CD14-positive monocyte (primary cell): ENCODE results near the gene GGT7. TPM values are rescaled to one million over a fixed set of nuclear protein-coding genes. Genes with fewer than 3 reads are reported as not detected.

Source experiments
- DNase-seq, 3 donors: peaks; one replicate each; pipeline ENCODE4 v3.0.0-alpha.2; 2011 to 2022
- H2AFZ ChIP-seq: 2 replicates; pipeline ENCODE4 v1.6.0; 2012; ENCODE audit warnings: mild to moderate bottlenecking, low read depth, low read length, inconsistent platforms; ENCODE audit not compliant: insufficient read depth, poor library complexity, severe bottlenecking
- H3K27ac ChIP-seq, 2 donors: 1 replicate in 1 of 2; 2 replicates in 1 of 2; pipeline ENCODE4 v1.5.1; 2012 to 2013; ENCODE audit warnings: low read length in 2 of 2, control low read depth in 1 of 2, inconsistent platforms in 1 of 2, low read depth in 1 of 2, mild to moderate bottlenecking in 1 of 2
- H3K27me3 ChIP-seq, 2 donors: one replicate each; pipeline versions ENCODE4 v1.6.0 to v1.6.1; 2011 to 2013; ENCODE audit warnings: low read length in 2 of 2; ENCODE audit not compliant: control insufficient read depth in 2 of 2, insufficient read depth in 2 of 2
- H3K36me3 ChIP-seq, 2 donors: replicated peaks in 1 of 2; 1 replicate in 1 of 2; 2 replicates in 1 of 2; pipeline versions ENCODE4 v1.5.1 to v1.6.1; 2012 to 2013; ENCODE audit warnings: low read length in 2 of 2, control low read depth in 1 of 2, inconsistent platforms in 1 of 2, mild to moderate bottlenecking in 1 of 2; ENCODE audit not compliant: insufficient read depth in 2 of 2, control insufficient read depth in 1 of 2
- H3K4me1 ChIP-seq, 2 donors: 1 replicate in 1 of 2; 2 replicates in 1 of 2; pipeline versions ENCODE4 v1.5.1 to v1.6.1; 2012 to 2013; ENCODE audit warnings: low read length in 2 of 2, control low read depth in 1 of 2, inconsistent platforms in 1 of 2, mild to moderate bottlenecking in 1 of 2, moderate library complexity in 1 of 2; ENCODE audit not compliant: insufficient read depth in 2 of 2, control insufficient read depth in 1 of 2
- H3K4me2 ChIP-seq: replicated peaks from 2 replicates; pipeline ENCODE3; 2012; ENCODE audit warnings: low read length, moderate library complexity, mild to moderate bottlenecking; ENCODE audit not compliant: poor library complexity, severe bottlenecking; ENCODE audit errors: extremely low read depth
- H3K4me3 ChIP-seq, 3 experiments: fragments of 200-600 bp in 1 of 3; sonication (generic) in 1 of 3; replicated peaks in 1 of 3; 1 replicate in 2 of 3; 2 replicates in 1 of 3; pipeline ENCODE4 v1.5.1; 2011 to 2013; ENCODE audit warnings: low read length in 3 of 3, mild to moderate bottlenecking in 3 of 3, control low read depth in 2 of 3, low read depth in 2 of 3, inconsistent platforms in 1 of 3, moderate library complexity in 1 of 3
- H3K79me2 ChIP-seq: 2 replicates; pipeline ENCODE4 v1.6.0; 2012; ENCODE audit warnings: mild to moderate bottlenecking, control low read depth, inconsistent platforms, low read length, moderate library complexity; ENCODE audit not compliant: insufficient read depth
- H3K9ac ChIP-seq: 2 replicates; pipeline ENCODE4 v1.6.0; 2017; ENCODE audit warnings: low read length, mild to moderate bottlenecking; ENCODE audit not compliant: insufficient read depth, poor library complexity, severe bottlenecking
- H3K9me3 ChIP-seq, 2 donors: replicated peaks in 1 of 2; 1 replicate in 1 of 2; 2 replicates in 1 of 2; pipeline versions ENCODE4 v1.5.1 to v1.6.1; 2012 to 2013; ENCODE audit warnings: low read length in 2 of 2, control low read depth in 1 of 2; ENCODE audit not compliant: control insufficient read depth in 1 of 2, insufficient read depth in 1 of 2
- H4K20me1 ChIP-seq: 2 replicates; pipeline ENCODE4 v1.6.0; 2012; ENCODE audit warnings: mild to moderate bottlenecking, low read length, control low read depth, moderate library complexity; ENCODE audit not compliant: insufficient read depth
- H3K27ac Mint-ChIP-seq, 7 donors: one replicate each; pipeline ENCODE4 v1.8.0; 2020; ENCODE audit warnings: mild to moderate bottlenecking in 7 of 7, mixed read lengths in 7 of 7, moderate library complexity in 6 of 7, inconsistent platforms in 2 of 7
- H3K27me3 Mint-ChIP-seq, 3 donors: one replicate each; pipeline ENCODE4 v1.8.0; 2021 to 2022; ENCODE audit warnings: low read depth in 3 of 3, mild to moderate bottlenecking in 3 of 3, mixed read lengths in 3 of 3, moderate library complexity in 3 of 3, inconsistent platforms in 1 of 3
- H3K36me3 Mint-ChIP-seq, 2 donors: one replicate each; pipeline ENCODE4 v1.8.0; 2020; ENCODE audit warnings: mixed read lengths in 2 of 2, inconsistent platforms in 1 of 2, mild to moderate bottlenecking in 1 of 2
- H3K4me1 Mint-ChIP-seq: one replicate; pipeline ENCODE4 v1.8.0; 2020; ENCODE audit warnings: mild to moderate bottlenecking, mixed read lengths
- H3K4me3 Mint-ChIP-seq, 2 donors: one replicate each; pipeline ENCODE4 v1.8.0; 2020; ENCODE audit warnings: mild to moderate bottlenecking in 2 of 2, mixed read lengths in 2 of 2, moderate library complexity in 1 of 2
- H3K9me3 Mint-ChIP-seq, 7 donors: one replicate each; pipeline ENCODE4 v1.8.0; 2020 to 2022; ENCODE audit warnings: mixed read lengths in 7 of 7, mild to moderate bottlenecking in 6 of 7, moderate library complexity in 6 of 7, inconsistent platforms in 2 of 7
- WGBS: methylation state at CpG from one replicate; pipeline ENCODE4 v1.1.5; 2013; ENCODE audit warnings: missing lambda C conversion rate; ENCODE audit not compliant: insufficient coverage; 5-methylcytosine and 5-hydroxymethylcytosine counted together
- intact Hi-C, 2 donors: fragments of 100-400 bp; cut with micrococcal nuclease; formaldehyde crosslinking; loops; one replicate each; pipeline versions ENCODE4 v1.15.0 to v1.15.1; 2023
- polyA plus RNA-seq, 3 donors: library from polyadenylated mRNA; depleted of rRNA in 1 of 3; unstranded in 2 of 3; stranded (reverse) in 1 of 3; fragments of 300-500 nt in 2 of 3; fragments of >200 nt in 1 of 3; fragmentation: Illumina TruSeq in 2 of 3; gene quantifications; 1 replicate in 2 of 3; 2 replicates in 1 of 3; pipeline ENCODE4 v1.2.3, GENCODE V29; 2012 to 2021
- TF ChIP-seq, protein P1 (sequence below): fragments of 200-600 bp; IDR thresholded peaks from one replicate; pipeline ENCODE4 v1.8.0; 2022; ENCODE audit warnings: antibody characterized with exemption, mild to moderate bottlenecking

The GGT7 gene
- polyA plus RNA-seq, 3 donors = 2.1 to 10.3 (median 2.4) TPM

DNA sequence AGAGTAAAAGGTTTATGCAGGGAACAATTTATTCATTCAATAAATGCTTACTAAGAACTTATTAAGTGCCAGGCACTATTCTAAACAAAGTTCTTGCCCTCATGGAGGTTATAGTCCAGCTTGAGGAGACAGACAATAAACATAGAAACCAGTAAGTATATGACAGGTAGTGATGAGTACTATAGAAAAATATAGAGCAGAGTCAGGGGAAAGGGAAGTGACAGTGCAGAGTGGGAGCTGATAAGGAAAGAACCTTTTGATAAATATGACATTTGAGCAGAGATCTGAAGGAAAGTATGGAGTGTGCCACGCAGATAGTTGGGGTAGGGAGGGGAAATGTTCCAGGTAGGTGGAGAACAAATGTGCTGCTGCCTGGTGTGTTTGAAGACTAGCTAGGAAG is 15.8 kb upstream of the GGT7 start:
- TF ChIP-seq, protein P1, sequence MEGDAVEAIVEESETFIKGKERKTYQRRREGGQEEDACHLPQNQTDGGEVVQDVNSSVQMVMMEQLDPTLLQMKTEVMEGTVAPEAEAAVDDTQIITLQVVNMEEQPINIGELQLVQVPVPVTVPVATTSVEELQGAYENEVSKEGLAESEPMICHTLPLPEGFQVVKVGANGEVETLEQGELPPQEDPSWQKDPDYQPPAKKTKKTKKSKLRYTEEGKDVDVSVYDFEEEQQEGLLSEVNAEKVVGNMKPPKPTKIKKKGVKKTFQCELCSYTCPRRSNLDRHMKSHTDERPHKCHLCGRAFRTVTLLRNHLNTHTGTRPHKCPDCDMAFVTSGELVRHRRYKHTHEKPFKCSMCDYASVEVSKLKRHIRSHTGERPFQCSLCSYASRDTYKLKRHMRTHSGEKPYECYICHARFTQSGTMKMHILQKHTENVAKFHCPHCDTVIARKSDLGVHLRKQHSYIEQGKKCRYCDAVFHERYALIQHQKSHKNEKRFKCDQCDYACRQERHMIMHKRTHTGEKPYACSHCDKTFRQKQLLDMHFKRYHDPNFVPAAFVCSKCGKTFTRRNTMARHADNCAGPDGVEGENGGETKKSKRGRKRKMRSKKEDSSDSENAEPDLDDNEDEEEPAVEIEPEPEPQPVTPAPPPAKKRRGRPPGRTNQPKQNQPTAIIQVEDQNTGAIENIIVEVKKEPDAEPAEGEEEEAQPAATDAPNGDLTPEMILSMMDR = no peak
- DNase-seq = no peak
- peaks cover 34 to 36% of the 10 kb centered on the region in 2 donors for H3K4me1 ChIP-seq
- Mint-ChIP-seq H3K36me3 (peaks cover 28 to 52% of the 10 kb centered on the region in 2 donors), H3K9me3 (no peaks in the 10 kb centered on the region), H3K4me1 (peaks cover 38% of the 10 kb centered on the region), H3K27me3 (peaks cover 0 to 3% (median 0%) of the 10 kb centered on the region in 3 donors), H3K4me3 (no peak overlapping the region), H3K27ac (peak overlapping the region in 3 of 7 donors; percentile 10 to 71 (median 49))
- no peaks in the 10 kb centered on the region for H3K9me3 ChIP-seq
- peaks cover 24 to 49% of the 10 kb centered on the region in 2 donors for H3K36me3 ChIP-seq
- H3K4me3 ChIP-seq = no peak overlapping the region
- no peak overlapping the region for H2AFZ ChIP-seq
- no peak overlapping the region for H3K4me2 ChIP-seq
- WGBS = 50% methylated on average over 1 of the region's 1 CpG
- no peak overlapping the region for H3K27ac ChIP-seq
- H4K20me1 ChIP-seq = no peaks in the 10 kb centered on the region
- peaks cover 35% of the 10 kb centered on the region for H3K79me2 ChIP-seq
- intact Hi-C loops = no loop called here
- H3K9ac ChIP-seq = no peak overlapping the region
- no peaks in the 10 kb centered on the region for H3K27me3 ChIP-seq

DNA sequence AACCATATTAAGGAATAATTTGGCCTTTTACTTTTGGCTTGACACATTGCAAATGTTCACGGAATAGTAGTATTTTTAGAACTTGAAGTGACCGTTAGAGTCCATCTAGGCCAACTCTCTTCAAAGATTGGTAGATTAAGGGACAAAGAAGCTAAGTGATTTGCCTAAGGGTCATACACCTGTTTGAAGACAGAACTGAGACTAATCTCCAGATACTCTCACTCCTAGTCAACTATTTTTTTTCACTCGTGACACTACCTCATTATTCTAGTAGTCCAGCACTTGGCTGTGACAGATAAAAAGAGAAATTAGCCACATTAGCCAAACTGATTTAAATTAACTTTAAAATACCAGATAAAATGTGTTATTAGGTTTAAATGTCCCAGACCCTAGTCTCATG is 14.4 kb upstream of the GGT7 start:
- Histone ChIP-seq H3K27me3 (no peaks in the 10 kb centered on the region), H3K4me2 (no peak overlapping the region), H3K9me3 (no peaks in the 10 kb centered on the region), H3K4me1 (peaks cover 21 to 22% of the 10 kb centered on the region in 2 donors), H2AFZ (no peak overlapping the region), H3K36me3 (peaks cover 32 to 64% of the 10 kb centered on the region in 2 donors), H4K20me1 (no peaks in the 10 kb centered on the region), H3K4me3 (no peak overlapping the region), H3K79me2 (peaks cover 22% of the 10 kb centered on the region), H3K27ac (no peak overlapping the region), H3K9ac (no peak overlapping the region)
- TF ChIP-seq, protein P1 = no peak
- Mint-ChIP-seq H3K36me3 (peaks cover 40 to 67% of the 10 kb centered on the region in 2 donors), H3K4me3 (no peak overlapping the region), H3K27me3 (peaks cover 0 to 2% (median 0%) of the 10 kb centered on the region in 3 donors), H3K27ac (no peak overlapping the region), H3K9me3 (no peaks in the 10 kb centered on the region), H3K4me1 (peaks cover 25% of the 10 kb centered on the region)
- intact Hi-C loops = no loop called here
- no peak for DNase-seq
- no CpG with 5 or more reads among the region's 3 CpGs for WGBS
